HG02759 (cell line): ENCODE data around the gene EHD4.

Source experiments
- ATAC-seq: cut with Tn5 transposase; IDR thresholded peaks from one replicate; pipeline ENCODE4 v1.9.1; 2021; ENCODE audit warnings: mild to moderate bottlenecking, moderate library complexity; ENCODE audit not compliant: unreplicated experiment

The EHD4 gene

GRCh38 chr15:41972253-41973242 lies at the start of gene EHD4:
Gene EHD4 (minus strand): TSS chr15:41972557. CDS start chr15:41972494, 63 bp downstream.
- ATAC-seq, result peak; percentile 86

GRCh38 chr15:42021593-42021992 lies 49.2 kb upstream of the EHD4 start:
- ATAC-seq, result no peak

DNA sequence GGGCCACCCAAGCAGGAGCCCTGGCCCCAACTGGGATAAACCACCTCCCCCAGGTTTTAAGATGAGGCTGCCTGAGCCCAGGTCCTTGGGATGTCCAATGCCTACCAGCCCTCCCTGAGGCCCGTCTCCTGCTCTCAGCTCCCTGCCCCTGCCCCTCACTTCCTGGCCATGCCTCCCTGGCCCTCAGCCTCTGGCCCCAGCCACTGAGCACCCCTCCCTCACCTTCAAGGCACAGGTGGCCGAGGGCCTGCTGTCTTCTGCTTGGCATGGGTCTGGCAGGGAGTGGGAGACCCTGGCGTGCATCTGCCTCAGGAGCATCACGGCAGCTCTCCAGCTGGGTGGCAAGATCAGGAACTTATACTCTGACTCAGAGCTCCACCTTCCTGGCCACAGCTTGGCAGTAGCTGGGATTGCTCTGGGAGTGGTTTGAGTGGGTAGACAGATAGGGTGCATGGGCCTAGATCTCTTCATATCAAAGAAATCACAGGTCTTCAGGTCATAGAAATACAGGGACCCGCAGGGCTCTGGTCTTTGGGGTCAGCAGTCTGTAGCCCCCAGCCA lies 48.4 kb upstream of the EHD4 start, which contains the start of gene PLA2G4E:
PLA2G4E (minus strand) TSS at position 330 of the 561 bp plus-strand sequence; CDS start at position 318, 12 bp downstream.
- no peak for ATAC-seq

- ATAC-seq, result no peak
These were observed 46.2 kb upstream of the EHD4 start for GRCh38 chr15:42018306-42019224.

DNA sequence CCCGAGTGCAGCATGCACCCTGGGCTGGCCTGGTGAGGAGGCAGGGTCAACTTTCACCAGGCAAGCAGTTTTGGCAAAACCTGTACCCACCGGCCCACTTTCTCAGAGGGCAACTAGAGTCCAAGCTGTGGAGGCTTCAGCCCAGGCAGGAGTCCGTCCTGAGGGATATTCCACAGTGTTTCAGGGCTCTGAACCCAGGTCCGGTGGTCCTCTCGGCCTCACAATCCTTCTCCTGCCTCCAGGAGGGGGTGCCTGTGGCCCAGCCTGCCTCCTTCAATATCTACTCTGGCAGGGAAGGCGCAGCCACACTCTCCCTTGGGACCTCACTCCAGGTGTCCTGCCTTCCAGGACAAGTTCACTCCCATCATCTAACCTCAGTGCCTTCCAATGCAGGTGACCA lies 44.6 kb upstream of the EHD4 start:
- ATAC-seq, result no peak

DNA sequence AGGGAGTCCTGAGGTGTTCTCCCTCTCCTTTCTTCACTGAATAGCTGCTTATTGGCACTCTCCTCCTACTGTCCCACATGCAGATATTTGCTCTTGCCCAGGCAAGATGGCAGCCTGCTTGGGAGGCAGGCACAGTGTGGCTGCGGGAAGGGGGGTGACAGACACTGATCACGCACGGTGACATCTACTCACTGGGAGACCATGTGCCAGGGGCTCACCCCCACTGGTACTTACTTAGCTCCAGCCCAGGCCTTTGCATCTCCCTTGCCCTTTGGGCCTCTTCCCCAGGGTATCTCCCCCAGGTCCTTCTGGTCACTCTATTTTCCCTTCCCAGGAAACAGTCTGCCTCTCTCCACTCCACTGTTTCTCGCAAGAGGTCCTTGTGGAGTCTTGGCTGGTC lies 42.0 kb upstream of the EHD4 start:
- no peak for ATAC-seq

- ATAC-seq, result no peak
These were observed 40.6 kb upstream of the EHD4 start for GRCh38 chr15:42012928-42013482.

DNA sequence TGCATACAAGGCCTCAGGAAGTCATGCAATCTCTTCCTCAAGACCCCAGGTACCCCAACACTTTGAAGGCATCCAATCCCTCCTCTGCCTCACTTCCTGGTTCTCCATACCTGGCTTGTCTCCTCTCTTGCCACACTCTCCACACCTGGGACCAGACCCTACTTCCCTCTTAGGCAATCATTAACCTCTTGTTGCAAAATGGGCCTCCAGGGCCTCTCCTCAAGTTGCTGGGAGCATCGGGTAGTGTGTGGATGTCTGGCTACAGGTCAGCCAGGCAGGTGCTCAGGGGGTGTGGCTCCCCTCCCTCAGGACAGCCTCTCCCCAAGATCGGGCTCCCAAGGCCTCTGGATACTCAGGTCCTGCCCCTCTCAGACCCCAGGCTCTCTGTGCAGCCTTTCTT lies 39.9 kb upstream of the EHD4 start:
- ATAC-seq, result no peak

- no peak for ATAC-seq
These were observed 38.7 kb upstream of the EHD4 start for GRCh38 chr15:42011074-42011473.

GRCh38 chr15:42010434-42010833 lies 38.1 kb upstream of the EHD4 start:
- no peak for ATAC-seq

- ATAC-seq, result no peak
These were observed 37.1 kb upstream of the EHD4 start for GRCh38 chr15:42009474-42009873.

- no peak for ATAC-seq
These were observed 36.7 kb upstream of the EHD4 start for GRCh38 chr15:42009022-42009421.

DNA sequence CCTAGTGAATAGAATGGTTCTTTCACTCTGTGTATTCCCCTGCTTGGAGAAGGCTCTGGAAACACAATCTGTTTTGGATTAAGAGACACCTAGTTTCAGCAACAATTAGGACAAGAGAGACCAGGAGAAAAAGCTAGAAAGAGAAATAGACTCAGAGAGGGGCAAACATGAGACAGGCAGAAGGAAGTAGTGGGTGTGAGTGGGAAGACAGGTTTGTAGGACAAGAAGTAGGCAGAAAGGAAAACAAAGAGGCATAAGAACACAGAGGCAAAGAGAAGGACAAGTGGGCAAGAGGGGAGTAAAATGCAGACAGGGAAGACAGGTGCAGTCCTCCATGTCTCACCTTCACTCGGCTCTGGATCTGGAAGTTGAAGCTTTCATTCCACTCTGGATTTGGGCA lies 35.0 kb upstream of the EHD4 start:
- ATAC-seq, result no peak

DNA sequence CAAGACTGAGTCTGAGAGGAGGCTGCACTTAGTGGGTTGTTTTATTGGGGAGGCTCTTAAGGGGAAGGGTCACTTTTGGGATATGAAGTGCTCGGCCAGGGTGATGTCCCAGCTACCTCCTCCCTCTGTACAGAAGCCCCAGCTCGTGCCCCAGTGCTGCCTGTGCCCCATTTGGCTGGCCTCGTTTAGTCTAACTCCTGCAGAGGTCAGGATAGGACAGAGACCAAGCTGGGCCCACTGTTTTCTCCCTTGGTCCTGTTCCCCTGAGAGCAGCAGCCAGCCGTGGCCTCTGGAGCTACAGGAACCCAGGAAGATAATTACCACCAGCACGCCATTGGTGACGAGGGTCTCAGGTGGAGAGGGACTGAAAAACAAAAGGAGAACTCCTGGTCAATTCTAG lies 30.0 kb upstream of the EHD4 start:
- ATAC-seq, result no peak

DNA sequence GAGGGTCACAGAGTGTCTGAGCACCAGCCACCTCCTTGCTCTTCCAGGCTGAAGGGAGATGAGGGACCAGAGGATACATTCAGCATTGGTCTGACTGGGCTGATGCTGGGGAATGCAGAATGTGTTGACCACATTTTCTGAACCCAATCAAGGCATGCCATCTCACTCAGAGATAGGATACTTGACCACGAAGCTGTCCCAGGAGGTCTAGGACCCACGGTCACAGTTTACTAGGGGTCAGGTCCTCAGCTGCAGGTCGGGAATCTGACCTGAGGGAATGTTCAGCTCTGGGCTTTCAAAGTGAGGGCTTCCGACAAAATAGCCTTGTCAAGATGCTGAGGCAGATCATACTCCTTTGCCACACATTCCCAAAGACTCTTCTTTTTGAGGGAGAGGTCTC lies 28.9 kb upstream of the EHD4 start:
- no peak for ATAC-seq

DNA sequence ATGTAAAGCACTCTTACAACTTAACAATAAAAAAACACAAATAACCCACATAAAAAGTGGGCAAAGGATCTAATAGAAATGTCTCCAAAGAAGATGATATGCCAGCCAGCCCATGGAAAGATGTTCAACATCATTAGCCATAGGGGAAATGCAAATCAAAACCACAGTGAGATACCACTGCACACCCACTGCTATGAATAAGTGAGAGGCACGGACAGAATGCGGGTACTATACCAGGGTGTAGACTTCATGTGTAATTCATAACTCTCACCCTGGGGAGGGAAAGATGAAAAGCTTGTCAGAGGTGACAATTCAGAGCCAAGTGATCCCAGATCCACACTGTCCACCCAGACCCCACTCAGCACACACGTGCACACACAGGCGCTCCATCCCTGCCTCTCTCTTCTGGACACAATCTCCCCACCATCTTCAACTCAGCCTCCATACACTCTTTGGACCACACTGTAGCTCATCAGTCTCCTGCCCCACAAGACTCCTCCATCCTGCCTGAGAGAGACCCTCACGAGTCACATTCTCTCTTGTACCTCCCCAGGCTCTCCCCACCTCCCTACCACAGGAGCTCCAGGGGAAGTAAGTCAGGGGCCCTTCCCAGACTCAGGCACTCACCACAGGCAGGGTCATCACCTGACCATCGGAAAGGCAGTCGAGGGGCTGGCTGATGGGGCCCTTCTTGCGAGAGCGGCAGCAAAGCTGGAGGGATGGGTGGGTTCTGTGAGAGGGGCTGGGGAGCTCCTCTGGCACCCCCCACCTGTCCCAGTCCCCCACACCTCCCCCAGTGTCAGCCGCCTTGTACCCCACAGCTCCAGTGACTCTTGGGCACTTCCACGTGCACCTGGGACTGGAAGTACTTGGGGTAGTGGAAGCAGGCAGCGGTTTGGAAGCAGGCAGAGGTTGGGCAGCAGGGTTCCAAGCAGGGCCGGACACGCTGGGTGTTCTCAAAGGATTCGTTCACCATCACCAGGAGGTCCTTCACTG lies 27.2 kb upstream of the EHD4 start:
- no peak for ATAC-seq

DNA sequence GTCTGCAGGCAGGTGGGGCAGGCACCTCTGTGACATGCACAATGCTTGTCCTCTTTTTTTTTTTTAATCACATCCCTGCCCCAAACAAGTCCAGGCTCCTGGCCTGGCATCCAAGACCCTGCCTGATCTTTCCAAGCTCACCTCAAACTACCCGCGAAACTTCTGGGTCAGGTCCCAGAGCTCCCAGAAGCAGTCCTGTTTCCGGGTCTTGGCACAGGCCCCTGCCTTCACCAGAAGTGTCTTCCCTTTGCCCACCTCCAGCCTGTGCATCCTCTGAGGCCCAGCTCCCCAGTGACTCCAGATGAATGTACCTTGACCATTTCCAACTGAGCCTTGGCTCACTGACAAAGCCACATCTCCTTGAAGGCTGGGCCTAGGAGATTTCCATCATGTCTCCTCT lies 25.5 kb upstream of the EHD4 start:
- no peak for ATAC-seq

- no peak for ATAC-seq
These were observed 24.7 kb upstream of the EHD4 start for GRCh38 chr15:41996921-41997592.

- no peak for ATAC-seq
These were observed 24.0 kb upstream of the EHD4 start for GRCh38 chr15:41996376-41996775.
